ENCODE results near the gene CDR2. TPM values are rescaled to one million over a fixed set of nuclear protein-coding genes. Genes with fewer than 3 reads are reported as not detected.
"Not testable (repeated sequence)": the region's sequence is repeated elsewhere in the genome, so short reads cannot be mapped to it uniquely, and the experiment has no call there.

Gene CDR2
- 20.9 TPM for total RNA-seq

DNA sequence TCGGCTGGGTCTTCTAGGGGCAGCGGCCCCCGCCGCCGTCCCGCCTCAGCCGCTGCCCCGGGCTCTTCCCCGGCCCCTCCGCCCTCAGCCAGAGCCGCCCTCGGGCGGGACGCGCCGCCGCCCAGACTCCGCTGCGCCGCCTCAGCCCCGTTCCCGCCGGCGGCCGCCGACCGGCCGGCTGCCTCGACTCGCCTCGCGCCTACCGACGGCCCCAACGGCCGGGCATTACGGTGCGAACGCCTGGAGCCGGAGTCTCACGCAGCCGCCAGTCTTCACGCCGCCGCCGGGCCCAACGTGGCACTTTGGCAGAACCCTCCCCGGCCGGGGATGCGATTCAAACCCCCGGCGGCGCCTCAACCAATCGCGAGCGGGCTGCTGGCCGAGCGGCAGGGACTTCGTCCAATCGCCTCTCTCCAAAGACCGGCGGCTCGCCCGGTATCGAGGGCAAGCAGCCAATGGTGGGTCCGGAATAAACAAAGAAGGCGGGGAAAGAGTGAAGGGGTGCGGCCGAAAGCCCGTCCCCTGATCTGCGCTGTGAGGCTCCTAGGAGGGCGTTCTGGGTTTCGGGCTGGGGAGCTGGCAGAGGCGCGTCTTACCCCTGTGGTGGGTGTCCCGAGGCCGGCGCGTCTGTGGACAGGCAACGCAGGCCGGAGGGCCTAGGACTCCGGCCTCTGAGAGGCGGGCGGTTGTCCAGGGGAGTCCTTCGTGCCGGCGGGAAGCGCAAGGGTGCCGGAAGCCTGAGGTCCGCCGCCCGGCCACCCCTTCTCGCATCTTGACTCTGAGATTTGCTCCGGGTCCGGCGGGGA, at the start of gene CDR2:
Gene CDR2, minus strand, starts transcription at position 309 of the 806 bp plus-strand sequence. CDS start 310 bp downstream, outside the sequence.
- DNase-seq (ENCODE audit: low spot score): peak; percentile 99

DNA sequence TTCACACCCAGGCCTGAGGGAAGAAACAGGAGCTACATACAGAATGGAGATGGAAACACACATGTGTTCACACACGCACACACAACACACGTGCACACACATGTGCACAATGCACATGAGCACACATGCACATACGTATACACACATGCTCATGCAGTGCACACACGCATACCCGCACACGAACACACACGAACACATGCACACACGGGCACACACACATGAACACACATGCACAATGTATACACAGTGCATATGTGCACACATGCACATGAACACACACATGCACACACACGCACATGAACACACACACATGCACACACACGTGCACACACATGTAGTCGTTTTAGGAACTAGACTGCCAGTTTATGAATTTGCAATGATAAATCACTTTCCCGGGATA, 49.3 kb upstream of the CDR2 start:
- DNase-seq (ENCODE audit: low spot score): no peak

DNA sequence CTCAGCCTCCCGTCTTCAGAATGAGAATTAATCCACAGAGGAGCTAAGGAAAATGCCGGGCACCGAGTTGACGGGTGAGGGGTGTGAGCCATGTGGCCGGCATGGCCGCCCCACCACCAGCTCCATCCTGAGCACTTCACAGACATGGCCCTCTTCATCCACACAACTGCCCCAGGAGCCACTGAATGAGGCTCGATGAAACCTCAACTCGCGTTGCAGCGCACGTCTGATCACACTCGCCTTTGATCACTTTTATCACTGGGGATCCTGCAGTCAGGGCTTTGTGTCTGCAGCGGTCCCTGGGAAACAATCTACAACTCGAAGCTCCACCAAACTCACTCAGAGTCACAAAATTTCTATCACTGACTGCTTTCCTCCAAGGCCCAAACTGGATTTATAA, 46.7 kb upstream of the CDR2 start:
- DNase-seq (ENCODE audit: low spot score): no peak

DNA sequence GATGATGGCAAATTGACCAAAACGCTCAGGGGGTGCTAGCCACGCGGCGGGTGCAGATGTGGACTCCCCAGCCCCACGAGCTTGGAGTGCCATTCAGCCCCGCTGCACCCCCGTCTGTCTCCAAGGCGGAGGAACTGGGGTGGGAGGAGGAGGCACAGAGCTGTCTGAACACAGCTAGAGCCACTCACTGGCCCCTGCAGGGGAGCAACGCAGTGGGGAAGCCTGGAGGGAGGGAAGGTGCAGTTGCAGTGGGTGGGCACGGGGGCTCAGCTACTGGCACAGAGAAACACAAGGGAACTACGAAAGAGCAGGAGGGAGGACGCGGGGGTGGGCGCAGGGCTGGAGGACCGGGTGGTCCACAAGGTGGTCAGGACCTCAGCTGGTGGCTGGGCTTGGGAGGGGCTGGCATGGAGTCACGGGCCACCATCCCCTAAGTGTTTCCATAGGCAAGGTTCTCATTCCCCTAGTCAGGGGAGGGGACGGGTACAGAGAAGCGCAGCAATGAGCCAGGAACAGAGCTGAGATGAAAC, 46.3 kb upstream of the CDR2 start:
- DNase-seq (ENCODE audit: low spot score): no peak

DNA sequence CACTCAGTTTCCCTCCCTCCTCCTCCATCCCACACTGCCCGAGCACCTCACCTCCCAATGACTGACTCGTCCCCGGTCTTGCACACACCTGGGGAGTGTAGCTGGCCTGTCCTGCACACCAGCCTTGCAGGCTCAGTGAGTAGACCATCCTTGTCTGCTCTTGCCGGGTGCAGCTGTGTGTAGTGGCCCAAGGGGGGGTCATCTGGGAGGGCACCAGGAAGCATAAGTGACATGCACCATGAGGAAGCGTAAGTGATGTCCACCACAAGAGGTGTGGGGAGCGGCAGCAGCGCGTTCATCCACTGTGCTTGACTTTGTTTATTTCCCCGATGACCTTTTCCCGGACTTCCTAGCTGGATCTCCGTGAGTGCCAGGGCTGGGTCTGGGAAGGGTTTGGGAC, 45.5 kb upstream of the CDR2 start:
- no peak for DNase-seq (ENCODE audit: low spot score)

DNA sequence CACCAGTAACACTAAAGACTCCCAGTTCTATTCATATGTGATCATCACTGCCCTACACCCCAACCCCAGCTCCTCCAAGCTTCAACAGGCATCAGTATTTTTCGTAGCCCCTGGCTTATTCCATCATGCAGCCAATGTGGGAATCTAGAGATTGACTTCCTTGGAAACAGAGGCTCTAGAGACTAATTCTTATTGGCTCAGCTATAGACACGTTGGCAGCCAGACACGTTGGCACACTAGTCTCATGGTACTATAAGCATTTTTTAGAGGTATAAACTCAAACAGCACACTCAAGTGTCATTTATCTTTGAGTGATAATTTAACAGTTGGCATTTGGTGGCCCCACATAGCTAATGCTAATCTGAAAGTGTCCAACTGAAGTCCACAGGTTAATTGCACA, 44.4 kb upstream of the CDR2 start:
- DNase-seq (ENCODE audit: low spot score): no peak

DNA sequence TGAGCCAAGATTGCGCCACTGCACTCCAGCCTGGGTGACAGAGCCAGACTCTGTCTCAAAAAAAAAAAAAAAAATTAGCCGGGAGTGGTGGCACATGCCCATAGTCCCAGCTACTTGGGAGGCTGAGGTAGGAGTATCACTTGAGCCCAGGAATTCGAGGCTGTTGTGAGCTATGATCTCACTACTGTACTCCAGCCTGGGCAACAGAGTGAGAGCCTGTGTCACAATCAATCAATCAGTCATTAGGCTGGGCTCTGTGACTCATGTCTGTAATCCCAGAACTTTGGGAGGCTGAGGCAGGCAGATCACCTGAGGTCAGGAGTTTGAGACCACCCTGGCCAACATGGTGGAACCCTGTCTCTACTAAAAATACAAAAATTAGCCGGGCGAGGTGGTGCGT, 43.4 kb upstream of the CDR2 start:
- DNase-seq (ENCODE audit: low spot score): not testable (repeated sequence)

DNA sequence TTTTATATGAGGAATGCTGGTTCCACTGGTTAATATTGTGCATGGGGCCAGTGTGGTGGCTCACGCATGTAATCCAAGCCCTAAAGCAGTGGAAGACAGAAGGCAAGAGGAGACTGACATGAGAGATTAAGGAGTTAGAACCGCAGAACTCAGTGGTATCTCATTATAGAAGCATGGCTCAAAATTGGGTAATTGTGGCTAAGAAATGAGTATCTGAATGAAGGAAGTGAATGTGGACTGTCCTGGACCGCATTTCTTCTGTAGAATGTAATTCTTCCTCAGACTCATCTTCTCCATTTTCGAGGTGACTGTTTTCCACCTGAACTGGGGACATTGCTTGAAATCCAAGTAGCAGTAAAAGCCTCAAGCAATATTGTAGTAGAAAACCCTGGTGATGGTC, 42.6 kb upstream of the CDR2 start:
- DNase-seq (ENCODE audit: low spot score): no peak

DNA sequence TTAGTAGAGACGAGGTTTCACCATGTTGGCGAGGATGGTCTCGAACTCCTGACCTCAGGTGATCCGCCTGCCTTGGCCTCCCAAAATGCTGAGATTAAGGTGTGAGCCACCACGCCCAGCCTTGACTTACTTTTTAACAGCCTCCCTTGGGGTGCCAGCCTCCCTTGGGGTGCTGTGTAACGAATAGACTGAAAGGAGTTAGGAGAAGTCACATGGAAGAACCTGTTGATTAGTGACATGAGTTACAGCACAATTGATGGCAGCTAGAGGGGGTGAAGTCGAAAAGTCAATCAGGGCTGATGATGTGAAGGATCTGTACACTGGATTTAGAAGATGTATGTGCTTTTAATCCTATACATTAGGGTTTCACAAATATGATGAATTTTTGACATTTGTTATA, 39.4 kb upstream of the CDR2 start:
- DNase-seq (ENCODE audit: low spot score): no peak

DNA sequence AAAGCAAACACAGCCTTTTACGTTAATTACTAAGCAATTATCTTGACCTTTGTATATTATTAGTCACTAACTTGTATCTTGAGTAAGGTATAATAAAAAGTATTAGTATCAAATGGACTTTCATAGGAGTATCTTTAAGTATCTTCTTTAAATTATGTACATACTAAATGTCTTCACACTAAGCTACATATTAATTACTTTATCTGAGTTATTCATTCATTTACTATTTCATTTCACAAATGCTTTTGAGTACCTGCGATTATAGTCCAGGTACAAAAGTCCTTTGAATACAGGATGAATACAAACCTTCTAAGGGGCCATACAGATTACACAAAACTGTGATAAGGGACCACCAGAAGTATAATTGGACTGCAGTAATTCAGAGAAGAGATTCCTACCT, 33.1 kb upstream of the CDR2 start:
- no peak for DNase-seq (ENCODE audit: low spot score)

DNA sequence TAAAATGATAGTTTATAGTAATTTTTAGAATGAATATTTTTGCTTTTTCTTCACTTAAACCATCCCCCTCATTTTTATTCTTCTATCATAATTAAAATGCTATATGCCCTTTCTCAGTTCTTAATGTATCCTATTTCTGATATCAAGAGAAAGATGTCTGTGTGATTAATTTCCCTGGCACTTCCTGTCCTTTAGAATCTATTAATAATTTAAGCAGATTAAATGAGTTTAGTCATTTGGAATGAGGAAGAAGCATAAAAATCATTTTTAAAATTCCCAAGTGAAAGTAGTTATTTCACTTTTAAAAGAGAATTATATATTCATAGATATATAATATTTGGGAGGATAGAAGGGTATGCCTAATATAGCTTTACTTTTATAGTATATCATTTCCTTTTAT, 27.8 kb upstream of the CDR2 start:
- DNase-seq (ENCODE audit: low spot score): no peak

DNA sequence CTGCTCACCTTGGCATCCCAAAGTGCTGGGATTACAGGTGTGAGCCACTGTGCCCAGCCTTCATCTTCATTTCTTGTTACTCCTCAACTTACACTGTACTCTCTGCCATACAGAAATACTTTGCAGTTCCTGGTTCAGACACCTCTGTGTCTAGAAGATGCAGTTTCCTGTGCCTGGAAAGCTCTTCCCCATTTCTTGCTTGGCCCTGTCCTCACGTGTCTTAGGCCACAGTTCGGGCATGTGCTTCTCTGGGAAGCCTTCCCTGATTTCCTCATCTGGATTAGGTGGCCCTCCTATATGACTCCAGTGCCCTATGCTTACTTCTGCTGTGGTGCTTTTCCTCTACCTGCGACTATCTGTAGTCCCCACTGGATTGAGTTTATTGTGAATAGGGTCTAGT, 26.5 kb upstream of the CDR2 start:
- no peak for DNase-seq (ENCODE audit: low spot score)

DNA sequence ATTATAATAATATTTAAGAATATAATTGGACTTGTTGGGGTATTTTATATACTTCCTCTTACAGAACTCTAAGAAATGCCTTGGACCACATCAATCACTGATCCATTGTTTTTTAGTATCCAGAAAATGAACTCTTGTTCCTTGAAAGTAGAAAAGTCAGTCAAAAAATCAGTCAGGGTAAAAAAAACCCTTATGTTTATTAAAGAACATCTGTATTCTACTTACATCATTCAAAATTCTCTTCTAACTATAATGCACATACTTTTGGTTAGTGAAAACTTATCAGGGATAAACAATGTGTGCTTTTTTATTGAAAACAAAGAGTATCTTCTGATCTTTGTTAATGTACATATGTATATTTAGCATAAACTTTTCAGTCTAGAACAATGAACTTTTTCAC, 23.5 kb upstream of the CDR2 start:
- no peak for DNase-seq (ENCODE audit: low spot score)

DNA sequence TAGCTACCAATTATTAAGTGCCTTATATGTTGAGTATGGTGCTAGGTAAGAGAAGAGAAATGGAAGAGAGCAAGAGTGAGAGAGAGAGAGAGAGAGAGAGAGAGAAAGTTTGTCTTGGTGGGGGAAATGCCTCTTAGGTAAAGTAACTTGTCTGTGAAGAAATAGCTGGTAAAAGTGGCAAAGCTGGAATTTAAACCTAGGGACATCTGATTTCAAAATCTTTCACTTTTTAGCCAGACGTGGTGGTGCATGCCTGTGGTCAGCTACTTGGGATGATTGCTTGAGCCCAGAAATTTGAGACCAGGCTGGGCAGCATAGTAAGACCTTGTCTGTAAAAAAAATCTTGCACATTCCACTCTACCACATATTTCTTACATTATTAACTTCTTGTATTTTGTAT, 23.0 kb upstream of the CDR2 start:
- no peak for DNase-seq (ENCODE audit: low spot score)

DNA sequence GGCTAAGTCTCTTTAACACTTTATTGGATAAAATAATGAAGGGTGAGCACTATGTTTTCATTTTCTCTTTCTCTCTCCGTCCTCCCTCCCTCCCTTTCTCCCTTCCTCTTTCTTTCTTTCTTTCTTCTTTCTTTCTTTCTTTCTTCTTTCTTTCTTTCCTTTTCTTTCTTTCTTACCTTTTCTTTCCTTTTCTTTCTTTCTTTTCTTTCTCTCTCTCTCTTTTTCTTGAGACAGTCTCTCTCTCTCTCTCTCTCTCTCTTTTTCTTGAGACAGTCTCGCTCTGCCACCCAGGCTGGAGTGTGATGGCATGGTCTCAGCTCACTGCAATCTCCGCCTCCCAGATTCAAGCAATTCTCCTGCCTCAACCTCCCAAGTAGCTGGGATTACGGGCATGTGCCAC, 21.5 kb upstream of the CDR2 start:
- DNase-seq (ENCODE audit: low spot score): no peak

DNA sequence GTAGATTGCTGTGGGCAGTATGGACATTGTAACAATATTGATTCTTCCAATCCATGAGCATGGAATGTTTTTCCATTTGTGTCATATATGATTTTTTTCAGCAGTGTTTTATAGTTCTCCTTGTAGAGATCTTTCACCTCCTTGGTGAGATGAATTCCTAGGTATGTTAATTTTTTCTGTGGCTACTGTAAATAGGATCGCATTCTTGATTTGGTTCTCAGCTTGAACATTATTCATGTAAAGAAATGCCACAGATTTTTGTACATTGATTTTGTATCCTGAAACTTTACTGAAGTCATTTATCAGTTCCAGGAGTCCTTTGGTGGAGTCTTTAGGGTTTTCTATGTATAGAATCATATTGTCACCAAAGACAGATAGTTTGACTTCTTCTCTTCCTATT, 19.7 kb upstream of the CDR2 start:
- no peak for DNase-seq (ENCODE audit: low spot score)

DNA sequence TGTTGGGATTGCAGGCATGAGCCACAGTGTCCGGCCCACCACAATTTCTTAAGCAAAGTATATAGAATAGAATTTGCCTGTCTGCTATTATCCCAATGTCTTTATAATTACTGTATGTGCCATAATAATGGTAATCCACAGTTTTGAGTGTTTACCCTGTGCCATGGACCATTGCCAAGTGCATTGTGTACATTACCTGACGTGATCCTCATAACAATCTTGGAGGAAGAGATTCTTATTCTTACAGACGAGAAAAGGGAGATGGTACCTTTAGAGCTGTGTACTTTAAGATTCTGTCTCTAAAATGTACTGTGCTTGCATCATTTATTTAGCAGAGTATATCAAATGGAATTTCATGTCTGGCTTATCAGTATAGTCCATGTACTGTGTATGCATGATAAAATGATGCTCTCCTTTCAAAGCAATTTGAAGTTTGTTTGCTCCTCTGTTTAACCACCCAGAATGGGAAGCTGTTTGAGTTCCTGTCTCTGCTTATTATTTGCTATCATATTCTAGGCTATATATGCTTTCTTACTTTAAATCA, 13.8 kb upstream of the CDR2 start:
- DNase-seq (ENCODE audit: low spot score): no peak

DNA sequence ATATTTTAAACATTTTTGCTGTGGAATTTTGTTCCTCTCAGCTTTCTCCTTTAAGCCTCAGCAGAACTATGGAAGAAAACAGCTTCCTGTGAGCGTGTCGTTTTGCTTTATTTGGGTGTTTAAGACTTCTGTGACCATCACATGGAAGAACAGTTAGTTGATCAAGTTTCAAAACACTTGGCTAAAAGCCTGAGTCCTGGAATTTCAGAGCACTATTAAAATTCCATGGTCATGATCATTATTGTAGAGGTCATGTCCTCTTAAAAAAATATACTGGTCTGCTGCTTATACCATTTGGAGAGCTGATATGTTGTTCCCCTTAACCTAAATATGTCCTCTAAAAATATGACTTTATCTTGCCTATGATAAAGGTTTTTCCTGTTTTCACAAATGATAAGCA, 12.6 kb upstream of the CDR2 start:
- DNase-seq (ENCODE audit: low spot score): no peak

DNA sequence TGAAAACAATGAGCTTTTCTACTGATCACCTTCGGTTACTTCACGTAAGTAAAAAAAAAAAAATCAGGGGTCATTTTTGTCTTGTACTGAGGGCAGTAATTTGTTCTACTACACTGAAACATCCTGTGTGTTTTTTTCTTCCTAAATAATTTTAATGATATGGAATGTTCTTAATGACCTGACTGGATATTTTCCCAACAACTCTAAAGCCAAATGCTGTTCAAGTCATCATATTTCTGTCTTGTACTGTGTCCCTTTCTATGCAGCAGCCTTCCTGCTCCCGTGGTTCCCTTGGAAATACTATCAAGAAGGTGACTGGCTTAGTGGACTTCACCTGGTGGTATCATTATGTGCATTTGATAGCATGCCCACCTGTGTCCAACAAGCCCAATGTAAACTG, 10.8 kb upstream of the CDR2 start:
- DNase-seq (ENCODE audit: low spot score): no peak

DNA sequence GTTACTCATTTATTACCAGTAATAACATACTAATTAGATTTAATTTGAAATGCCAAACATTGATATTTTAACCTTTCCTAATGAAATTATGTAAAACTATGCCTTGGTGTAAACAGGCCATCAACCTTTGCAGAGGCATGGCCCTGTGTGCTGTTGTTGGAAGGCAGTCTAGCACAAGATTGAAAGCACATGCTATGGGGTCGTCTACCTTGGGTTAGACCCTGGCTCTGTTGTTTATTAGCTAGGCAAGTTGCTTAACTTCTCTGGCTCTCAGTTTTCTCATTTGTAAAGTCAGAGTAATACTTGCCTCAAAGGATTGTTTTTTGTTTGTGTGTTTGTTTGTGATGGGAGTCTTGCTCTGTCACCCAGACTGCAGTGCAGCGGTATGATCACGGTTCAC, 9.4 kb upstream of the CDR2 start:
- DNase-seq (ENCODE audit: low spot score): no peak

DNA sequence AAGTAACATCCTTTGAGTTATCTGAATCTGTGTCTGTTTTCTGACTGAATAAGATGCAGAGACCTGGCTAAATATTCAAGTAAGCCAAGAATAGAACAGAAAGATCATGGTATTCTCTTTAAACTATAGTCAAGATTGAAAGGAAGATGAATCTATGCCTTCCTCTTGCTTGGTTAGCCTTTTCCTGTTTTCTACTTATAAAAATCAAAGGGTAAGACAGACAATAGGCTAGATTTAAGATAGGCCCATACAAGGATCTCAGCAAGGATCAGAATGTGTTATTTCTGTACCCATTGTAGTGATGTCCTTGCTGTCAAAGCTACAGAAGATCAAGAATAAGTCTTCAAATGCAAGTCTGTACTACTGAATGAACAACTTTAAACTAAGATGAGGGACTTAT, 7.0 kb upstream of the CDR2 start:
- no peak for DNase-seq (ENCODE audit: low spot score)

DNA sequence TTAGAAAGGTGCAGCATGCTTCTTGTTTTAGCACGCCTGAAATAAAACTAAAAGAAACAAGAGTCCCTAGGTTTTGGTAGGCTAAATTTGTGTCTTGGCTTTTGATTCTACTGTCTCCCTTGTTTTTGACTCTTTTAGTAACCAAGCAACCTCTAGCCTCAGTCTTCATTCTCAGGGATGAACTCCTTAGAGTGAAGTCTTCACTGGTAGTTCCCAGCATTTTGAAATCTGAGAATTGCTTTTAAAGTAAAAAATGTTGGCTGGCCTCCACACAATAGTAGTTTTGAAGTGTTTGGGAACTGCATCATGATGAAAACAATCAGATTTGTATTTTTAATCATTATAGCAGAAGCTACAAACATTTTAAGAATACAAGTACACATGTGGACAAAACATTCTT, 6.1 kb upstream of the CDR2 start:
- no peak for DNase-seq (ENCODE audit: low spot score)

DNA sequence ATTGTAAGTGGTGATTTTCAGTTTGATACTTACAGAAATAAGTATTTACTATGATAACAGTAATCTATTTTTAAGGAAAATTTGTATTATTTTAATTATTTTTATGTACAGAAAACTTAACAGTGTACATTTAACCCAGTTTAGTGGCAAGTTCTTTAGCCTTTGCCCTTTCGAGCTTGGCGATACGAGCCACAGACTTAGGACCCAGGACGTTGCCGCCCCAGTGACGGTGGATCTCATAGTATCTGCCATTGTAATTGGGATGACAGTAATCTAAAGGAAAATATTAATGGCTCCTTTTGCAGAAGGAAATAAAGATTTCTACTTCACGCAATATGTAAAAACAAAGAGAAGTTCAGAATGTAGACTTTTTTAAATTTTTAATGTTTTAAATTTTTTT, 5.2 kb upstream of the CDR2 start:
- DNase-seq (ENCODE audit: low spot score): no peak
